Right cardiac atrium (tissue), 5 donors: Measurements from ENCODE around the gene AGPAT2. TPM values are rescaled to one million over a fixed set of nuclear protein-coding genes. Genes with fewer than 3 reads are reported as not detected.

Source experiments
- ATAC-seq, 2 donors: fragments of 200-7000 bp; cut with Tn5 transposase; one replicate each; pipeline versions ENCODE4 v1.8.0 to v1.9.1; 2020; ENCODE audit warnings: moderate library complexity in 2 of 2, mild to moderate bottlenecking in 1 of 2
- DNase-seq, 3 donors: peaks; one replicate each; pipeline ENCODE4 v3.0.0-alpha.2; 2020
- H3K27ac ChIP-seq: one replicate; pipeline ENCODE4 v1.5.1; 2013; ENCODE audit warnings: mild to moderate bottlenecking, low read length, control low read depth, moderate library complexity
- H3K27me3 ChIP-seq: one replicate; pipeline ENCODE4 v1.6.1; 2013; ENCODE audit not compliant: control insufficient read depth, insufficient read depth
- H3K4me1 ChIP-seq: one replicate; pipeline ENCODE4 v1.6.1; 2013; ENCODE audit warnings: low read length; ENCODE audit not compliant: control insufficient read depth, insufficient read depth
- H3K4me3 ChIP-seq: one replicate; pipeline ENCODE4 v1.5.1; 2013; ENCODE audit warnings: low read length, control low read depth
- H3K9me3 ChIP-seq: one replicate; pipeline ENCODE4 v1.6.1; 2013; ENCODE audit warnings: low read length; ENCODE audit not compliant: control insufficient read depth
- WGBS: extraction: QIAGEN DNeasy Blood & Tissue Kit; methylation state at CpG from one replicate; pipeline ENCODE4 v1.1.7; 2013; 5-methylcytosine and 5-hydroxymethylcytosine counted together
- intact Hi-C, 4 donors: fragments of 100-400 bp; cut with DNase I; formaldehyde crosslinking; loops; one replicate each; pipeline versions ENCODE4 v1.11.0 to v1.14.0; 2022 to 2023
- polyA plus RNA-seq: library from polyadenylated mRNA; stranded (reverse); fragments of 200-250 nt; gene quantifications from one replicate; pipeline ENCODE4 v1.2.3, GENCODE V29; 2013
- total RNA-seq, 4 donors: library from RNA; stranded (reverse); fragmentation: NEBNext Ultra II Directional; extraction: Animal tissue kit (Norgen Biotek cat#: 25700); gene quantifications; one replicate each; pipeline ENCODE4 v1.2.1, GENCODE V29; 2021
- donor health status: healthy with polysubstance abuse.
- donor health status: DM: no; HTN: yes; CAD: no.
- donor health status: DM: no; HTN: no; CAD: no.
- donor health status: DM: no; HTN: yes; CAD: no; lungs with severe emphysema.
- donor health status: DM: yes; HTN: yes; CAD: no.

AGPAT2 gene
- total and polyA plus RNA-seq, 5 donors = 63.0 to 149 (median 70.9) TPM

DNA sequence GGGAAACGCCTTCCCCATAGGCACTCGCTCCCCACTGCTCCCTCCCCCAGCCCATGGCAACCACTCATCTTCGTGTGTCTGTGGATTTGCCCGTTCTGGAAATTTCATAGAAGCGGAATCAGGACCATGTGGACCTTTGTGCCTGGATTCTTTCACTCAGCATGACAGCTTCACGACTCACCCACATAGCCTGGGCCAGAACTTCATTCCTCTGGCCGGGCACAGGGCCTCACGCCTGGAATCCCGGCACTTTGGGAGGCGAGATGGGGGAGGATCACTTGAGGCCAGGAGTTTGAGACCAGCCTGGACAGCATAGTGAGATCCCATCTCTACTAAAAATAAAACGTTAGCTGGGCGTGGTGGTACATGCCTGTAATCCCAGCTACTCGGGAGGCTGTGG lies 13.0 kb upstream of the AGPAT2 start:
- H3K4me1 ChIP-seq = no peaks in the 10 kb centered on the region
- intact Hi-C loops = no loop called here
- ATAC-seq (no peak), DNase-seq (no peak)
- no peak overlapping the region for H3K27ac ChIP-seq
- no peak overlapping the region for H3K4me3 ChIP-seq
- 76% methylated on average over 13 of the region's 13 CpGs for WGBS
- H3K9me3 ChIP-seq = no peaks in the 10 kb centered on the region
- H3K27me3 ChIP-seq = no peaks in the 10 kb centered on the region

DNA sequence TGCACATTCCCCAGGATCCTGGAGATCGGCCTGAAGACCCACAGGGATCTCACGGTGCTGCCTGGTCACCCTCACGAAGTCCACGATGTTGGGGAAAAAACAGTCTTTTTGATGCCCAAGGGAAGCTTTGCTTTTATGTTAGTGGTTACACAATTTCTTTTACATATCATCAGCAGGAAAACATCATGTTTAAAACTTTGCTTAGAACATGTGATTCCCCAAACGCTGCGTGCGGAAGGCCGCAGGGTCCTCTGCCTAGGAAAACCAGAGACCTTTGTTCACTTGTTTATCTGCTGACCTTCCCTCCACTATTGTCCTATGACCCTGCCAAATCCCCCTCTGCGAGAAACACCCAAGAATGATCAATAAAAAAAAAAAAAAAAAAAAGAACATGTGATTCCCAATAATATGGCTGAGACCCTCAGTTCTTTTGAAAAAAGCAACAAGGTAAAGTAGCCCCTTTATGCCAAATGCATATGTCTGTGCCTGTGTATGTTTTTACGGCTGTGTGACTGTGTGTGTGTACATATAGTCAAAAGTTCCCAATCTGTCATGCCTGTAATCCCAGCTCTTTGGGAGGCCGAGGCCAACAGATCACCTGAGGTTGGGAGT lies 11.5 kb upstream of the AGPAT2 start:
- no peak overlapping the region for H3K27ac ChIP-seq
- H3K4me3 ChIP-seq = no peak overlapping the region
- no peaks in the 10 kb centered on the region for H3K27me3 ChIP-seq
- ATAC-seq = no peak
- DNase-seq = no peak
- no peaks in the 10 kb centered on the region for H3K4me1 ChIP-seq
- intact Hi-C loops = no loop called here
- H3K9me3 ChIP-seq = no peaks in the 10 kb centered on the region
- WGBS = 88% methylated on average over 11 of the region's 11 CpGs

DNA sequence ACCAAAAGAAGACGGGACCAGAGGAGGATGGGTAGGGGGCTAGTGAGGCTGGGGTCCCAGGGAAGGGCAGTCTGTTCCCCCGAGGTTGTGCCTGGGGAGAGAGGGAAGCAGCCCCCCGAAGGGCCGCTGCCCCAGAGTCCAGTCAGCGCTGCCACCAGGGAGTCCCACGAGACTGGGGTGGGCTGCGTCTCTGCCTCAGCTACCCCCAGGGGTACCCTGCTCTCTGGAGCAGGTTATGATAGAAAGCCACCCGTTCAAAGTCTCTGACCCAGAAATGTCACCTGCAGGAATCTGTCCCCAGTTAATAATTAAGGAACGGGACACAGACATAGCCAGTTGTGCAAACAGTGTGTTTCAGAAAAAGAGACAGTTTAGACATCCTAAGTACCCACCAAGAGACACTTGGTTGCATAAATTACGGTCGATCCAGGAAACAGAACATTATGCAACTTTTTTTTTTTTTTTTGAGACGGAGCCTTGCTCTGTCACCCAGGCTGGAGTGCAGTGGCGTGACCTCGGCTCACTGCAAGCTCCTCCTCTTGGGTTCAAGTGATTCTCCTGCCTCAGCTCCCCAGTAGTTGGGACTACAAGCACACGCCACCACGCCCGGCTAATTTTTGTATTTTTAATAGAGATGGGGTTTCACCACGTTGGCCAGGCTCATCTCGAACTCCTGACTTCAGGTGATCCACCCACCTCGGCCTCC lies 10.7 kb upstream of the AGPAT2 start:
- Histone ChIP-seq H3K4me1 (no peaks in the 10 kb centered on the region), H3K9me3 (no peaks in the 10 kb centered on the region), H3K4me3 (no peak overlapping the region), H3K27ac (no peak overlapping the region), H3K27me3 (no peaks in the 10 kb centered on the region)
- intact Hi-C loops = no loop called here
- ATAC-seq = no peak
- peak in 1 of 3 donors; percentile 53 for DNase-seq
- WGBS = 73% methylated on average over 20 of the region's 20 CpGs

DNA sequence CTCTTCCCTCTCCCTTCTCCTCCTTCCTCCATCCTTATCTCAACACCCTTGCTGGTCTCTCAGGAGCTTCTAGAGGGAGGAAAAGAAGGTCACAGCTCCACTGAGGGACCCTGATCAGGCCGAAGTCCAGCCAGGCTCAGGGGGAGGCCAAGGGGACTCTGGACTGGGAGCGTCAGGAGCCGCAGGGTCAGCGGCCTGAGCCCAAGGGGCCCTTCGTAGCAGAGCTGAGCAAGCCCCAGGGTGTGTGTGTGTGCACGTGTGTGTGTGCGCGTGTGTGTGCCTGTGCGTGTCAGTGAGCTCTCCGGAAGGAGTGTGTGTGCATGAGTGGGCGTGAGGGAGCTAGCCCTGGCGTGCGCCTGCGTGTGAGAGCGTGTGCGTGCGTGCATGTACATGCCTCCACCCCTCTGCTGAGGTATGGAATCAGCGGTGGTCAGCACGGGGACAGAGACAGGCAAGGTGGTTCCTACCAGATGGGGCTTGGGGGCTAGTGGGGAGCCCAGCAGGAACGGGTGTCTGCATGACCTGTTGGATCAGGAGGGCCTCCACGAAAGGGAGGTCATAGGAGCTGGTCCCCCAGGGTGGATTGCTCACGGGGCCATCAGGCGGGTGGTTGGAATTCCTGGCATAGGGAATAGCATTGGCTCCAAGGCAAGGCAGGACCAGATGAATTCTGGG lies 10.0 kb upstream of the AGPAT2 start:
- Histone ChIP-seq H3K4me3 (no peak overlapping the region), H3K9me3 (no peaks in the 10 kb centered on the region), H3K27ac (no peak overlapping the region), H3K4me1 (no peaks in the 10 kb centered on the region), H3K27me3 (no peaks in the 10 kb centered on the region)
- DNase-seq (peak; percentile 24 to 48 (median 44)), ATAC-seq (no peak)
- 58% methylated on average over 23 of the region's 23 CpGs for WGBS
- intact Hi-C loops = no loop called here

DNA sequence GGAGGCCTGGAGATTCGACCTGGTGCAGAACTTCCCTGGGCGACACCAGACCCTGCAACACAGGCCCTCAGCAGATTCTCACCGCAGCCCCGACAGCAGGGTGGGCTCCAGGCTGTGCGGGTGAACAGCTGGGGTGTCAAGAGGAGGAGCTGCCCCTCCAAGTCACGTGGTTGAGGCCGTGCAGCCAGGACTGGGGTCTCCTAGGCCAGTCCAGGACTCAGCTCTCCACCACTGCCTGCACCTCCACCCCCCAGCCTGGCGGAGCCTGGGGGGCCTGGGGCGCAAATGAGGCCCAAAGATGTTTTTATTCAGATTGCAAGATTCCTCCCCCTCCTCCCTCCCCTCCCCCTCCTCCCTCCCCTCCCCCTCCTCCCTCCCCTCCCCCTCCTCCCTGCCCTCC lies 9.2 kb upstream of the AGPAT2 start:
- DNase-seq (peak in 1 of 3 donors; percentile 56), ATAC-seq (no peak)
- no peak overlapping the region for H3K4me3 ChIP-seq
- intact Hi-C loops = no loop called here
- 76% methylated on average over 9 of the region's 9 CpGs for WGBS
- no peaks in the 10 kb centered on the region for H3K9me3 ChIP-seq
- no peaks in the 10 kb centered on the region for H3K27me3 ChIP-seq
- H3K4me1 ChIP-seq = no peaks in the 10 kb centered on the region
- H3K27ac ChIP-seq = no peak overlapping the region

DNA sequence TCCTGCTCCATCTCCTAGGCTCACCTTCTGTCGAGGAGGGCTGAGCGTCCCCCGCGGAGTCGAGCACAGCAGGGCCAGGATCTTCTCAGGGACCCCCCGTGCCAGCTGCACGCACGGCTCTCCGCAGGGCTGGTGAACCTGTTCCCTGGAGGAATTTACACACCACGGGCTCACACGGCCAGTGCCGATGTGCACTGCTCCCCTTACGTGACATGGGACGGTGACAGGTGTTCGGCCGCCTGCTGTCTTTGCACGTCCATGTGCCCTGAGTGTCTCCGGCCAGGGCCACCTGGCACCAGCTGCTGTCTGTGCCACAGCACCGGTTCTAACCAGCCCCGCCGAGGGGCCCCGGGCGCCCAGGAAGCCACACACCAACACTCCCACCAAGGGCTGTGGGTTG lies 8.7 kb upstream of the AGPAT2 start:
- intact Hi-C loops = no loop called here
- peak in 2 of 3 donors; percentile 55 to 58 for DNase-seq
- H3K27ac ChIP-seq = no peak overlapping the region
- no peak for ATAC-seq
- no peaks in the 10 kb centered on the region for H3K4me1 ChIP-seq
- H3K9me3 ChIP-seq = no peaks in the 10 kb centered on the region
- no peak overlapping the region for H3K4me3 ChIP-seq
- 87% methylated on average over 23 of the region's 23 CpGs for WGBS
- no peaks in the 10 kb centered on the region for H3K27me3 ChIP-seq

DNA sequence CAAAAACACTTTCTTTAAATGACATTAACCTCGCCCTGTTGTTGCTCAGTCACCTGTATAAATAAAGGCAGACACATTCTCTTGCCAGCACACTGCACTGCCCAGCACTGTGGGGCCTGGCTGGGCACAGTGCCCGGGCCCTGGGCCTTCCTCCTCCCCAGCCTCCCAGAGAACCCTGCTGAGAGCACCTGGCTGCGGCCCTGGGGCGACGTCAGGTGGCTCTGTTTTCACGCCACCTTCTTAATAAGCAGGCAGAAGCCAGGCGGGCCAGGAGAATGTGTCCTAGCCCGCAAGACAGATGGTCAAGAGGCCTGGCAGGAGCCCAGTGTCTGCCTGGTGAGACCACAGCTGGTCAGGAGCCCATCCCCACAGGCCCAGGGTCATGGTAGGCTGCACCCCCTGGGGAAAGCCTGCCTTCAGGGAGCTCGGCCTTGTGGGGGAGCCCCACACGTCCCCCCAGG lies 8.2 kb upstream of the AGPAT2 start:
- H3K27ac ChIP-seq = no peak overlapping the region
- peak in 2 of 3 donors; percentile 52 to 63 for DNase-seq
- H3K4me3 ChIP-seq = no peak overlapping the region
- intact Hi-C loops = no loop called here
- H3K27me3 ChIP-seq = no peaks in the 10 kb centered on the region
- H3K4me1 ChIP-seq = no peaks in the 10 kb centered on the region
- WGBS = 76% methylated on average over 10 of the region's 10 CpGs
- no peaks in the 10 kb centered on the region for H3K9me3 ChIP-seq
- ATAC-seq = no peak

DNA sequence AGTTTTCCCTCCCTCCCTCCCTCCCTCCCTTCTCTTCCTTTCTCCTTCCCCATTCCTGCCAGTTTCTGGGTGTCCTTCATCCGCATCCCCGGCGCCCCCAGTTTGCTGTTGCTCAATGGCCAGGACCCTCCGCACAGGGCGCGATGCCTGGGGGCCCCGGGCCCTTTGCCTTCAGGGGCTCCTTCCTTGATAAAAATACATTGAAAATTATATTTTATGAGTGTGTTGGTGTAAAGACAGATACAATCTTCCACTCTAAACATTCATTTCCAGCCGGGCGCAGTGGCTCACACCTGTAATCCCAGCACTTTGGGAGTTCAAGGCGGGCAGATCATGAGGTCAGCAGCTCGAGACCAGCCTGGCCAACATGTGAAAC lies 7.6 kb upstream of the AGPAT2 start:
- H3K27ac ChIP-seq = no peak overlapping the region
- intact Hi-C loops = loop anchor here in 1 of 4 donors (5.0 kb wide), 2 partner anchors 48 to 208 kb away; no protein-coding TSS in a partner anchor
- WGBS = 93% methylated on average over 11 of the region's 11 CpGs

DNA sequence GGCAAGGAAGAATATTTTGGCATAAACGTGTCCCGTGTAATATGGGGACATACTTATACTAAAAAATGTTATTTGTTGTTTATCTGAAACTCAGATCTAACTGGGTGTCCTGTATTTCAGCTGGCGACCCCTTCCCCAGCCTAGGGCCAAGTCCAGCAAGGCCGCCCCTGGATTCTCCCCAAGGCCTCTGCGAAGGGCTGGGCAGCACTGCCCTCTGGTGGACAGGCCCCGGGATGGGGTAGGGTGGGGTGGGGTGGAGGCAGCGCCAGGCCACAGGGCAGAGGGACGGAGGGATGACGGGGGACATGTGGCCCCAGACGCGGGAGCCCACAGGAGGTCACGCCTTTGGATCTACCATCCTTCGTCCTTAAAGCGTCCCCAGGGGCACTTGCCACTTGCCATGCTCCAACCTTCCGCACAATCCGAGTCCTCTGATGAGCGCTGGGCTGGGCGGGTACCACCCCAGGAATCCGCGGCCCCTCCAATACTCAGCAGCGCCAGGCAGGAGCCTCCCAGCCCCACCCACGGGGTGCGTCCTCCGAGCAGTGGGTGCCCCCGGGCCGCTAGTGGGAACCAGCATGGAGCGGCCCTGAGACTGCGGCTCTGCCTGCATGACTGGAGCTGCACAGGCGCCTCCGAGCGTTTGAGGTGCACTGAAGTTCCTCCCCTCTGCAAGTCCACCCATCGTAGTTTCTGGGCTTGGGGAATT lies 7.1 kb upstream of the AGPAT2 start:
- WGBS = 47% methylated on average over 32 of the region's 32 CpGs
- Histone ChIP-seq H3K27me3 (no peaks in the 10 kb centered on the region), H3K9me3 (no peaks in the 10 kb centered on the region), H3K4me3 (no peak overlapping the region), H3K4me1 (no peaks in the 10 kb centered on the region), H3K27ac (no peak overlapping the region)
- intact Hi-C loops = loop anchor here in 1 of 4 donors (5.0 kb wide), 2 partner anchors 47 to 207 kb away; no protein-coding TSS in a partner anchor
- DNase-seq (peak; percentile 69 to 89 (median 85)), ATAC-seq (peak; percentile 49 to 61)

More for the DNA sequence above, 7.6 kb upstream of the AGPAT2 start:
- Histone ChIP-seq H3K4me1 (no peaks in the 10 kb centered on the region), H3K27me3 (no peaks in the 10 kb centered on the region), H3K4me3 (no peak overlapping the region), H3K9me3 (no peaks in the 10 kb centered on the region)
- DNase-seq (no peak), ATAC-seq (no peak)

DNA sequence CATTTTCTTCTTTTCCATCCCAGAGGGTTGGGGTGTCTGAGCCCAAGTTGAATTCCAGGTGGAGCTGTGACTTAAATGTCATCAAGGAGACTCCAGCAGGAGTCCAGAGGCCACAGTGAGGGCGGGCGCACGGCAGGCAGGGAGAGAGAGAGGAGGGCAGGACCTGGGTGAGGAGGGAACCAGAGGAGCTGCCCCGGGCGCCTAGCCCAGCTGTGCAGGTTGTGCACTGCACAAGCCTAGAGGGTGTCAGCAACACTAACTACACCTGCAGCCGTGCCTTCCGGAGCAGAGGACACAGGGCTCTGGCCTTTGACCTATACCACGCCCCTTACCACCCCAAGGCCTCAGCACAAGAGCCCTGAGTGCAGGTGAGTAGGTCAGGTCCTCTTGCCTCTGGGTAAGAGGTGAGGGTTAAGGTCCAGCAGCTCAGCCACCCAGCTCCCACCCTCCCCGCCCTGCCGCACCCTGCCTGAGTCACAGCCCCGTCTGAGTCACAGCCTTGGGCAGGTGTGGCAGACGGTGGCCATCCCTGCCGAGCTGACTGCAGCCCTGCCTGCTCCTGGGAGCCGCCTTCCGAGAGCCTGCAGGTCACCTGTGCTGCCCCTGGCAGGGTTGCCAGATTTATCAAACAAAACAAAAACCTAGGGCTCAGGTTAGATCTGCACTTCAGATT lies 6.4 kb upstream of the AGPAT2 start:
- H3K4me1 ChIP-seq = no peaks in the 10 kb centered on the region
- no peak overlapping the region for H3K27ac ChIP-seq
- no peak for DNase-seq

More for the DNA sequence above, 6.4 kb upstream of the AGPAT2 start:
- Histone ChIP-seq H3K9me3 (no peaks in the 10 kb centered on the region), H3K4me3 (no peak overlapping the region), H3K27me3 (no peaks in the 10 kb centered on the region)
- WGBS = 78% methylated on average over 15 of the region's 15 CpGs
- intact Hi-C loops = loop anchor here in 1 of 4 donors (5.0 kb wide), 2 partner anchors 46 to 206 kb away; no protein-coding TSS in a partner anchor
- ATAC-seq = peak in 1 of 2 donors; percentile 15
